ENCODE data around the gene TBC1D13. TPM values are rescaled to one million over a fixed set of nuclear protein-coding genes. Genes with fewer than 3 reads are reported as not detected.
A peak's percentile ranks its signal among the peaks of the same experiment; 100 is the strongest.

TBC1D13 gene
- total and polyA plus RNA-seq, 2 of the 13 experiments (the other 11 are each of a cell fraction or from before 2014, with no cell fraction given): 17.9 to 19.7 TPM

DNA sequence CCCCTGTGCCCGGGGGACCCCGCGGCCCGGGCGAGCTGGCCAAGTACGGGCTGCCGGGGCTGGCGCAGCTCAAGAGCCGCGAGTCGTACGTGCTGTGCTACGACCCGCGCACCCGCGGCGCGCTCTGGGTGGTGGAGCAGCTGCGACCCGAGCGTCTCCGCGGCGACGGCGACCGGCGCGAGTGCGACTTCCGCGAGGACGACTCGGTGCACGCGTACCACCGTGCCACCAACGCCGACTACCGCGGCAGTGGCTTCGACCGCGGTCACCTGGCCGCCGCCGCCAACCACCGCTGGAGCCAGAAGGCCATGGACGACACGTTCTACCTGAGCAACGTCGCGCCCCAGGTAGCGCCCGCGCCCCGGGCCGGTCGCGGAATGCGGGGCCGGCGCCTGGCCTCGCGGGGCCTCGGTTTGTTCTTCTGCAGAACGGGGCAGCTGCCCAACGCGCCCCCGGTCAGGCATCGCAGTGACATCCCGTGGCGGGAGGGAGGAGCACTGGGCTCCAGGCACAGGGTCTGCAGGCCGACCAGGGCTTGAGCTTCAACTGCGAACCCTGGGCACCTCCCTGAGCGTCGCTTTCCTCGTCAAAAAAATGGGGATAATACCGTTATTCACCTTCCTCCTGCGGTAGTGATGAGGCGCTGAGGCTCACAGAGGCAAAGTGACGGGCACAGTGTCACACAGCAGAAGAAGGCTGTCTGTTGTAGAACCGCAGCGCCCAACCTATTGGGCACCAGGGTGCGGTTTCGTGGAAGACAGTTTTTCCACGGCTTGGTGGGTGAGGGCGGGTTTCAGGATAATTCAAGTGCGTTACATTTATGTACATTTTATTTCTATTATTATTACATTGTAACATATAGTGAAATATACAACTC lies 32.0 kb downstream of the TBC1D13 start (continued):
- TF ChIP-seq NRL (CRISPR knock-in tag; IDR thresholded peaks at IDR 0.05; ENCODE audit: borderline replicate concordance): 0 out of 2 replicates have a peak, but pooled peaks have one; percentile 72
- no peak for TF ChIP-seq PRPF4 (IDR thresholded peaks at IDR 0.05; ENCODE audit: low read depth, low read length, poor library complexity, severe bottlenecking)
- TF ChIP-seq ZNF644 (CRISPR knock-in tag; IDR thresholded peaks at IDR 0.05; ENCODE audit: low read depth): no peak
- TF ChIP-seq ISX (CRISPR knock-in tag; conservative IDR thresholded peaks at IDR 0.05): no peak
- TF ChIP-seq ETV6 (CRISPR knock-in tag; conservative IDR thresholded peaks at IDR 0.05): 0 out of 2 replicates have a peak, but pooled peaks have one; percentile 67
- TF ChIP-seq ZC3H13 (CRISPR knock-in tag; IDR thresholded peaks at IDR 0.05): peak; percentile 90
- TF ChIP-seq, protein P1, sequence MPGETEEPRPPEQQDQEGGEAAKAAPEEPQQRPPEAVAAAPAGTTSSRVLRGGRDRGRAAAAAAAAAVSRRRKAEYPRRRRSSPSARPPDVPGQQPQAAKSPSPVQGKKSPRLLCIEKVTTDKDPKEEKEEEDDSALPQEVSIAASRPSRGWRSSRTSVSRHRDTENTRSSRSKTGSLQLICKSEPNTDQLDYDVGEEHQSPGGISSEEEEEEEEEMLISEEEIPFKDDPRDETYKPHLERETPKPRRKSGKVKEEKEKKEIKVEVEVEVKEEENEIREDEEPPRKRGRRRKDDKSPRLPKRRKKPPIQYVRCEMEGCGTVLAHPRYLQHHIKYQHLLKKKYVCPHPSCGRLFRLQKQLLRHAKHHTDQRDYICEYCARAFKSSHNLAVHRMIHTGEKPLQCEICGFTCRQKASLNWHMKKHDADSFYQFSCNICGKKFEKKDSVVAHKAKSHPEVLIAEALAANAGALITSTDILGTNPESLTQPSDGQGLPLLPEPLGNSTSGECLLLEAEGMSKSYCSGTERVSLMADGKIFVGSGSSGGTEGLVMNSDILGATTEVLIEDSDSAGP (CRISPR knock-in tag; IDR thresholded peaks at IDR 0.05; ENCODE audit: borderline replicate concordance): no peak; the same call in 1 of the 2 replicates
- TF ChIP-seq ZNF841 (CRISPR knock-in tag; IDR thresholded peaks at IDR 0.05; ENCODE audit: borderline replicate concordance): no peak
- TF ChIP-seq XRCC5 (optimal IDR thresholded peaks at IDR 0.05; ENCODE audit: low read length): peak; percentile 40
- TF ChIP-seq FUBP1 (CRISPR knock-in tag; IDR thresholded peaks at IDR 0.05; ENCODE audit: borderline replicate concordance): no peak
- TF ChIP-seq SNRNP70 (IDR thresholded peaks at IDR 0.05; ENCODE audit: low read depth, low read length): no peak
- no peak for TF ChIP-seq MEF2D (CRISPR knock-in tag; IDR thresholded peaks at IDR 0.05)
- no peak for TF ChIP-seq MIXL1 (CRISPR knock-in tag; IDR thresholded peaks at IDR 0.05)
- TF ChIP-seq, protein P2, sequence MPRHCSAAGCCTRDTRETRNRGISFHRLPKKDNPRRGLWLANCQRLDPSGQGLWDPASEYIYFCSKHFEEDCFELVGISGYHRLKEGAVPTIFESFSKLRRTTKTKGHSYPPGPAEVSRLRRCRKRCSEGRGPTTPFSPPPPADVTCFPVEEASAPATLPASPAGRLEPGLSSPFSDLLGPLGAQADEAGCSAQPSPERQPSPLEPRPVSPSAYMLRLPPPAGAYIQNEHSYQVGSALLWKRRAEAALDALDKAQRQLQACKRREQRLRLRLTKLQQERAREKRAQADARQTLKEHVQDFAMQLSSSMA (CRISPR knock-in tag; IDR thresholded peaks at IDR 0.05): no peak
- no peak for TF ChIP-seq RCOR2 (CRISPR knock-in tag; IDR thresholded peaks at IDR 0.05)
- TF ChIP-seq ELF3 (CRISPR knock-in tag; IDR thresholded peaks at IDR 0.05): no peak
- TF ChIP-seq RAD21 (CRISPR knock-in tag; IDR thresholded peaks at IDR 0.05): 0 out of 2 replicates have a peak, but pooled peaks have one; percentile 15
- no peak for TF ChIP-seq ZNF225 (CRISPR knock-in tag; IDR thresholded peaks at IDR 0.05)
- TF ChIP-seq PLSCR1 (CRISPR knock-in tag; IDR thresholded peaks at IDR 0.05; ENCODE audit: borderline replicate concordance): no peak
- no peak for TF ChIP-seq FOXA1 (IDR thresholded peaks at IDR 0.05)
- TF ChIP-seq FOXA1 (CRISPR knock-in tag; IDR thresholded peaks at IDR 0.05): no peak
- TF ChIP-seq, protein P3, sequence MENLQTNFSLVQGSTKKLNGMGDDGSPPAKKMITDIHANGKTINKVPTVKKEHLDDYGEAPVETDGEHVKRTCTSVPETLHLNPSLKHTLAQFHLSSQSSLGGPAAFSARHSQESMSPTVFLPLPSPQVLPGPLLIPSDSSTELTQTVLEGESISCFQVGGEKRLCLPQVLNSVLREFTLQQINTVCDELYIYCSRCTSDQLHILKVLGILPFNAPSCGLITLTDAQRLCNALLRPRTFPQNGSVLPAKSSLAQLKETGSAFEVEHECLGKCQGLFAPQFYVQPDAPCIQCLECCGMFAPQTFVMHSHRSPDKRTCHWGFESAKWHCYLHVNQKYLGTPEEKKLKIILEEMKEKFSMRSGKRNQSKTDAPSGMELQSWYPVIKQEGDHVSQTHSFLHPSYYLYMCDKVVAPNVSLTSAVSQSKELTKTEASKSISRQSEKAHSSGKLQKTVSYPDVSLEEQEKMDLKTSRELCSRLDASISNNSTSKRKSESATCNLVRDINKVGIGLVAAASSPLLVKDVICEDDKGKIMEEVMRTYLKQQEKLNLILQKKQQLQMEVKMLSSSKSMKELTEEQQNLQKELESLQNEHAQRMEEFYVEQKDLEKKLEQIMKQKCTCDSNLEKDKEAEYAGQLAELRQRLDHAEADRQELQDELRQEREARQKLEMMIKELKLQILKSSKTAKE (CRISPR knock-in tag; IDR thresholded peaks at IDR 0.05; ENCODE audit: borderline replicate concordance): no peak
- TF ChIP-seq NCOA5 (CRISPR knock-in tag; IDR thresholded peaks at IDR 0.05): no peak
- TF ChIP-seq JDP2 (CRISPR knock-in tag; IDR thresholded peaks at IDR 0.05; ENCODE audit: borderline replicate concordance): no peak
